GM12874 (cell line): ENCODE measurements around the gene PTK6.

Experiments used
- CTCF ChIP-seq: IDR thresholded peaks from 2 replicates; pipeline ENCODE4 v1.5.1; 2011; ENCODE audit warnings: low read depth, mild to moderate bottlenecking, control low read depth, low read length, moderate library complexity; ENCODE audit not compliant: insufficient read depth

The PTK6 gene

GRCh38 chr20:63542031-63542559 is 4.9 kb upstream of the PTK6 start:
- TF ChIP-seq CTCF: no peak

- no peak for TF ChIP-seq CTCF
Measured at GRCh38 chr20:63541371-63541770, 4.2 kb upstream of the PTK6 start.

GRCh38 chr20:63540417-63541186 is 3.4 kb upstream of the PTK6 start:
- TF ChIP-seq CTCF: no peak

- no peak for TF ChIP-seq CTCF
Measured at GRCh38 chr20:63539441-63540370, 2.5 kb upstream of the PTK6 start.

- TF ChIP-seq CTCF: no peak
Measured at GRCh38 chr20:63539092-63539430, 1.9 kb upstream of the PTK6 start.

GRCh38 chr20:63538204-63539091 is 1.3 kb upstream of the PTK6 start:
- no peak for TF ChIP-seq CTCF
